ENCODE data around the gene HS3ST2.

DNA sequence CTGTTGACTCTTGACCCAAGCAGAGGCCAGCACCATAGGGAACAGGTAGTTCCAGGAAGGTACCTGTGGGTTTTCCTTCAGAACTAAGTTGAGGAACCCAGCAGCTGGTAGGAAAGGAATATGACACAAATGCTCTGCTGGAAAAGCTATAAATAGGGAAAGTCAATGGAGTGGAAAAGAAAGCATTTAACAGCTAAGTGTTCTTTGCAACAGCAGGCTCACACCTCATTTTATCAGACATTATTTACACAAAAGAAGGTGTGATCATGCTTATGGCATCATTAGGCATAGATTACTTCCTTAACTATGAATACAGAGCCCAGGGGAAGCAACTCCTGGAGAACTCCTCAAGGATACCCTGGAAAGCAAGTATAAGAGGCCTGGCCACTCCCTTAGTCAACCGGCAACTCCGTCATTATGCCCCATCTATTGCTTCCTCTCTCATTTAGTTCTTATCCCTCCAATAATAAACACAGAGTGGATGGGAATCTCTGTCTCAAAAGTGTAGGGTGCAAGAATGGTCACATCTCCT lies 128.1 kb downstream of the HS3ST2 start:
- TF ChIP-seq, protein P1, sequence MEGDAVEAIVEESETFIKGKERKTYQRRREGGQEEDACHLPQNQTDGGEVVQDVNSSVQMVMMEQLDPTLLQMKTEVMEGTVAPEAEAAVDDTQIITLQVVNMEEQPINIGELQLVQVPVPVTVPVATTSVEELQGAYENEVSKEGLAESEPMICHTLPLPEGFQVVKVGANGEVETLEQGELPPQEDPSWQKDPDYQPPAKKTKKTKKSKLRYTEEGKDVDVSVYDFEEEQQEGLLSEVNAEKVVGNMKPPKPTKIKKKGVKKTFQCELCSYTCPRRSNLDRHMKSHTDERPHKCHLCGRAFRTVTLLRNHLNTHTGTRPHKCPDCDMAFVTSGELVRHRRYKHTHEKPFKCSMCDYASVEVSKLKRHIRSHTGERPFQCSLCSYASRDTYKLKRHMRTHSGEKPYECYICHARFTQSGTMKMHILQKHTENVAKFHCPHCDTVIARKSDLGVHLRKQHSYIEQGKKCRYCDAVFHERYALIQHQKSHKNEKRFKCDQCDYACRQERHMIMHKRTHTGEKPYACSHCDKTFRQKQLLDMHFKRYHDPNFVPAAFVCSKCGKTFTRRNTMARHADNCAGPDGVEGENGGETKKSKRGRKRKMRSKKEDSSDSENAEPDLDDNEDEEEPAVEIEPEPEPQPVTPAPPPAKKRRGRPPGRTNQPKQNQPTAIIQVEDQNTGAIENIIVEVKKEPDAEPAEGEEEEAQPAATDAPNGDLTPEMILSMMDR (conservative IDR thresholded peaks at IDR 0.05; ENCODE audit: low read depth, low read length) = no peak
- no peak for TF ChIP-seq EZH2 (IDR thresholded peaks at IDR 0.05; ENCODE audit: borderline replicate concordance, low read depth, low read length, poor library complexity, severe bottlenecking)
